Chondrocyte (in vitro differentiated cells): ENCODE data around the gene MT1G. TPM values are rescaled to one million over a fixed set of nuclear protein-coding genes. Genes with fewer than 3 reads are reported as not detected.
A peak's percentile ranks its signal among the peaks of the same experiment; 100 is the strongest.
"Not testable (repeated sequence)": the region's sequence is repeated elsewhere in the genome, so short reads cannot be mapped to it uniquely, and the experiment has no call there.

ENCODE experiments used
- DNase-seq: peaks from one replicate; pipeline ENCODE4 v3.0.0; 2021; ENCODE audit warnings: mixed read lengths, low spot score
- H3K27ac Mint-ChIP-seq: one replicate; pipeline ENCODE4 v1.8.0; 2021; ENCODE audit warnings: mild to moderate bottlenecking, moderate library complexity, mixed read lengths; ENCODE audit not compliant: unreplicated experiment
- H3K27me3 Mint-ChIP-seq: 2 replicates; pipeline ENCODE4 v1.8.0; 2021; ENCODE audit warnings: low read depth, mixed read lengths
- H3K36me3 Mint-ChIP-seq: 2 replicates; pipeline ENCODE4 v1.8.0; 2021; ENCODE audit warnings: low read depth, mixed read lengths
- H3K4me1 Mint-ChIP-seq: 2 replicates; pipeline ENCODE4 v1.8.0; 2021; ENCODE audit warnings: low read depth, mild to moderate bottlenecking, mixed read lengths
- H3K4me3 Mint-ChIP-seq: one replicate; pipeline ENCODE4 v1.8.0; 2021; ENCODE audit warnings: mild to moderate bottlenecking, moderate library complexity, mixed read lengths; ENCODE audit not compliant: unreplicated experiment
- H3K9me3 Mint-ChIP-seq: 2 replicates; pipeline ENCODE4 v1.8.0; 2021; ENCODE audit warnings: low read depth, mixed read lengths
- long read RNA-seq: library from polyadenylated mRNA; stranded (forward); transcript quantifications from one replicate; pipeline ENCODE4 v2.0.0, GENCODE V29; 2021
- total RNA-seq: library from RNA; stranded (reverse); gene quantifications from 3 replicates; pipeline ENCODE4 v1.2.1, GENCODE V29; 2021
- TF ChIP-seq, protein P1 (sequence below): fragments of 200-600 bp; sonication (generic); IDR thresholded peaks from 2 replicates; pipeline ENCODE4 v1.5.0; 2021; ENCODE audit warnings: antibody characterized with exemption, mild to moderate bottlenecking, moderate library complexity

MT1G gene
- 1.1 TPM in 2 of 3 replicates, not detected in the other for total RNA-seq
- long read RNA-seq, result 0 reads

DNA sequence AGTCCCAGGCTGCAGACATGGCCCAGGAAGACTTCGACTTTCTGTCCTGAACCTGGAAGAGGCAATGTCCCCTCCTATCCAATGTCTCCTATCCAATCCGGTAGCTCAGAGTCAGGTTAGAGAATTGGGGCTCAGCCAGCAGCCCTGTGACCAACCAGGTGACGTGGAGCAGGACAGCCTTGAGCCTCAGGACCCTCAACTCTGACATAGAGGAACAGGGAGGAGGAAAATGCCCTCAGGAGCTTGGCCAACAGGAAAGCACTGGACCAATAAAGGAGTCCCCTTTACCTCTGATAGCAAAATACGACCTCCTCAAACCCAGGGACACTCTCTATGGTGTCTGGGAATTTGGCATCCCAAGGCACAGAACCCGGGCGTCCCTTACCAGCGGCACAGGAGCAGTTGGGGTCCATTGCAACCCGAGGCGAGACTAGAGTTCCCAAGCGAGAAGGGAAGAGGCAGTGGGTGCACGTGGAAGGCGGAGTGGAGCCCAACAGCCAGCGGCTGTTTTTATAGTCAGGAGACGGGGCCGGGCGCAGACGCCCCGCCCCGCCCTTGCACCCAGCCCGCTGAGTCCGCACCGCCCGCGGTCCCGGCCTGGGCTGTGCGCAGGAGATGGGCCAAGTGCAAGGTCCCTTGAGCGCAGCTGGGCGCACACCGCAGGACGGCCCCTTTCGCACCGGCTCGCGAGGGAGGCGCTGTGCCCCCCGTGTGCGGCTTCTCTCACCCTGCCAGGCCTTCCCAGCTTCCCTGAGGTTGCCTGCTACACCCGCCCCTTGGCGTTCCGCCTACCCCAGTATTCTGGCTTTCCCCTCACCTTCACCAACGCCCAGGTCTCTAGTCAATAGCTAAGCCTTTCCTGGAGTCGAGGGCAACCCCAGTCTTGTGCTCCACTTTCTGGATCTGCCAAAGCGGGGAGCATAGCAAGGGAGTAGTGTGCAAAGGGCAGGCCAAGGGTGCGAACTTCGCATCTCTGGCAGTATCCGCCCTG is at the start of gene MT1G:
Gene MT1G, minus strand, starts transcription at position 485 of the 991 bp plus-strand sequence. Its CDS starts 72 bp downstream, at position 413.
- no peak for DNase-seq
- Mint-ChIP-seq H3K9me3 (no peaks in the 10 kb centered on the region), H3K4me1 (peaks cover 8% of the 10 kb centered on the region), H3K36me3 (no peaks in the 10 kb centered on the region), H3K27me3 (peaks cover 54% of the 10 kb centered on the region), H3K27ac (no peak within 1 kb of the TSS), H3K4me3 (peak within 1 kb of the TSS; percentile 33)
- TF ChIP-seq, protein P1, sequence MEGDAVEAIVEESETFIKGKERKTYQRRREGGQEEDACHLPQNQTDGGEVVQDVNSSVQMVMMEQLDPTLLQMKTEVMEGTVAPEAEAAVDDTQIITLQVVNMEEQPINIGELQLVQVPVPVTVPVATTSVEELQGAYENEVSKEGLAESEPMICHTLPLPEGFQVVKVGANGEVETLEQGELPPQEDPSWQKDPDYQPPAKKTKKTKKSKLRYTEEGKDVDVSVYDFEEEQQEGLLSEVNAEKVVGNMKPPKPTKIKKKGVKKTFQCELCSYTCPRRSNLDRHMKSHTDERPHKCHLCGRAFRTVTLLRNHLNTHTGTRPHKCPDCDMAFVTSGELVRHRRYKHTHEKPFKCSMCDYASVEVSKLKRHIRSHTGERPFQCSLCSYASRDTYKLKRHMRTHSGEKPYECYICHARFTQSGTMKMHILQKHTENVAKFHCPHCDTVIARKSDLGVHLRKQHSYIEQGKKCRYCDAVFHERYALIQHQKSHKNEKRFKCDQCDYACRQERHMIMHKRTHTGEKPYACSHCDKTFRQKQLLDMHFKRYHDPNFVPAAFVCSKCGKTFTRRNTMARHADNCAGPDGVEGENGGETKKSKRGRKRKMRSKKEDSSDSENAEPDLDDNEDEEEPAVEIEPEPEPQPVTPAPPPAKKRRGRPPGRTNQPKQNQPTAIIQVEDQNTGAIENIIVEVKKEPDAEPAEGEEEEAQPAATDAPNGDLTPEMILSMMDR, result no peak

DNA sequence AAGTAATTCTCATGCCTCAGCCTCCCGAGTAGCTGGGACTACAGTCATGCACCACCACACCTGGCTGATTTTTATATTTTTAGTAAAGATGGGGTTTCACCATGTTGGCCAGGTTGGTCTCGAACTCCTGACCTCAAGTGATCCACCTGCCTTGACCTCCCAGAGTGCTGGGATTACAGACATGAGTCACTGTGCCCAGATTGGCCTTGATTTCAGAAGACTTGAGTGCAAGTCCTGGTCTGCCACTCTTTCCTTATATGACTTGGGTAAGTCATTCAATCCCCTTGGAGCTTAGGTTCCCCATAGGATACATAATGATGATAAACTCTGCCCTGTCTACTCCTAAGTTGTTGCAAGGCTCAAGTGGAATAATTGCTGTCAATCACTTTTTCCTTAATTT is 49.7 kb upstream of the MT1G start:
- H3K36me3 Mint-ChIP-seq, H3K27me3 Mint-ChIP-seq, H3K4me1 Mint-ChIP-seq, H3K9me3 Mint-ChIP-seq, H3K4me3 Mint-ChIP-seq, DNase-seq, H3K27ac Mint-ChIP-seq: not testable (repeated sequence)

DNA sequence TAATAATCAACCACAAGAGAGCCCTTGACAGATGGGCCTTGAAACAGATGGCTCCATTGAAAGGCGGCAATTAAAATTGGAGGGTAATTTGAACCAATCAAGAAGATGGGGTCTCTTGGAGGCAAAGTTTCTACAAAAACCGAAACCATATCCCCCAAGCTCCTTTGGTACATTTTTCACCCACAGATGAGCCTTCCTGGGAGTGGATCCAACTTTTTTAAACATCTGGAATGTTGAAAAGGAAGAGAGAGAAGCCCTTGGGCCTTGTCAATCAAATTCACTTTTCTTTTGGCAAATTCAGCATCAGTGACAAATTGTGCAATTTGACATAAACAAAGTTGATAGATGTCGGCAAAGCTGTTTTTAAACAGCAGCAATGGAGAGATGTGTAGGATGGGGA is 48.9 kb upstream of the MT1G start:
- Mint-ChIP-seq H3K27me3 (no peaks in the 10 kb centered on the region), H3K9me3 (no peaks in the 10 kb centered on the region), H3K27ac (no peak overlapping the region), H3K36me3 (no peaks in the 10 kb centered on the region), H3K4me1 (no peaks in the 10 kb centered on the region), H3K4me3 (no peak overlapping the region)
- no peak for DNase-seq
- TF ChIP-seq, protein P1, result no peak

DNA sequence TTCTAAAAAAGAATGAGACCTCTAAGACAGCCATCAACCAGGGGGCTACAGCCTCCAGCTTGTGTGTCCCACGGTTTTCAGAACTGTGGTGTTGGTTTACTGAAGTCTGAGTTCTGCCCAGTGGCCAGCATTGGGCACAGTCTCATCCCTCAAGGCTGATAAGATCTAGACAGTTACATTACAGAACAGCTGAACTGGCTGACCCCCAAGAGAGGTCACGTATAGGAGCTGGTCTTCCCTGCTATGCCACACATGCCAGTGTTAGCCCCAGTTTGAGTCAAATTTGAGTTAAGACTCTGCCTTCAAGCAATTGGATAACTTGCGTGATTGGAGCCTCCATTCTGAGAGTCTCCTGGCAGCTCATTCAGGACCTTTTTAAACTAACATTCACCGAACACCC is 47.3 kb upstream of the MT1G start:
- no peaks in the 10 kb centered on the region for H3K27me3 Mint-ChIP-seq
- TF ChIP-seq, protein P1, result no peak
- H3K4me3 Mint-ChIP-seq, result no peak overlapping the region
- H3K9me3 Mint-ChIP-seq, result no peaks in the 10 kb centered on the region
- no peaks in the 10 kb centered on the region for H3K36me3 Mint-ChIP-seq
- H3K27ac Mint-ChIP-seq, result no peak overlapping the region
- no peaks in the 10 kb centered on the region for H3K4me1 Mint-ChIP-seq
- no peak for DNase-seq

DNA sequence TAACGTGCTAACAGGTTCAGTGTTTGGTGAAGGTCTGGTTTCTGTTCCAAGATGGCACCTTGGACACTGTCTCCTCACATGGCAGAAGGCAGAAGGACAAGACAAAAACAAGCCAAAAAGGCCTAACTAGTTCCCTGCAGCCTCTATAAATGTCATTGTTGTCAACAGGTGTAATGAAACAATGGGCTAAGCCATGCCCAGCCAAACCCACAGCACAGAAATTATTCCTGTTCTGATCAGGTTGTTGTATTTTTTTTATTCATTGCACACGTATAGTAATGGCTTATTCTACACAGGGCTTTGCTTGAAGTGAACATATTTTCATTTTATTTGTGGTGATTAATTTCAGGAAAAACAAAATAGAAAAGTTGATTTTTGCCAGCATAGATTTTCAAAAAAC is 45.9 kb upstream of the MT1G start:
- Mint-ChIP-seq H3K36me3 (no peaks in the 10 kb centered on the region), H3K4me3 (no peak overlapping the region)
- no peak for DNase-seq

More for the DNA sequence above, 45.9 kb upstream of the MT1G start:
- H3K4me1 Mint-ChIP-seq, result no peaks in the 10 kb centered on the region
- H3K27ac Mint-ChIP-seq, result no peak overlapping the region
- H3K9me3 Mint-ChIP-seq, result no peaks in the 10 kb centered on the region
- H3K27me3 Mint-ChIP-seq, result no peaks in the 10 kb centered on the region
- TF ChIP-seq, protein P1, result no peak
